Measurements from ENCODE around the gene TRAF6. TPM values are rescaled to one million over a fixed set of nuclear protein-coding genes. Genes with fewer than 3 reads are reported as not detected.

Gene TRAF6
- total and polyA plus RNA-seq, 2 experiments from 2014 or later, result 9.5 to 12.7 TPM

- no peaks in the 10 kb centered on the region for H3K79me2 ChIP-seq
- no peaks in the 10 kb centered on the region for H3K9me3 ChIP-seq (ENCODE audit: low read depth)
- no peaks in the 10 kb centered on the region for H3K36me3 ChIP-seq (replicated peaks; ENCODE audit: insufficient read depth, low read depth)
- H3K4me2 ChIP-seq, result no peak overlapping the region
- H3K27me3 ChIP-seq, result no peaks in the 10 kb centered on the region
- H4K20me1 ChIP-seq (ENCODE audit: insufficient read depth, poor library complexity, severe bottlenecking), result no peaks in the 10 kb centered on the region
- no peak overlapping the region for H3K4me3 ChIP-seq
- WGBS (ENCODE audit: low lambda C conversion rate, missing lambda C conversion rate), result 42% methylated on average over 3 of the region's 3 CpGs
- TF ChIP-seq EZH2phosphoT487 (IDR thresholded peaks at IDR 0.05; ENCODE audit: low read depth, severe bottlenecking, unreplicated experiment) (no peak), EZH2 (IDR thresholded peaks at IDR 0.05; ENCODE audit: borderline replicate concordance) (no peak), CTCF (IDR thresholded peaks at IDR 0.05; ENCODE audit: poor library complexity) (no peak)
- DNase-seq (ENCODE audit: low spot score), result no peak
- H3K27ac ChIP-seq, result no peak overlapping the region
- no peak overlapping the region for H2AFZ ChIP-seq
- H3K9me2 ChIP-seq (replicated peaks; ENCODE audit: insufficient read depth), result no peaks in the 10 kb centered on the region
- no peaks in the 10 kb centered on the region for H3K4me1 ChIP-seq (ENCODE audit: insufficient read depth)
Observed at GRCh38 chr11:36463781-36464180, 46.3 kb downstream of the TRAF6 start.

GRCh38 chr11:36462321-36462720 lies 47.8 kb downstream of the TRAF6 start:
- Histone ChIP-seq H3K27me3 (no peaks in the 10 kb centered on the region), H4K20me1 (ENCODE audit: insufficient read depth, poor library complexity, severe bottlenecking) (no peaks in the 10 kb centered on the region), H3K27ac (no peak overlapping the region), H3K4me3 (no peak overlapping the region), H3K79me2 (no peaks in the 10 kb centered on the region), H3K9me3 (ENCODE audit: low read depth) (no peaks in the 10 kb centered on the region), H3K36me3 (replicated peaks; ENCODE audit: insufficient read depth, low read depth) (no peaks in the 10 kb centered on the region), H3K4me2 (no peak overlapping the region), H3K4me1 (ENCODE audit: insufficient read depth) (no peaks in the 10 kb centered on the region), H3K9me2 (replicated peaks; ENCODE audit: insufficient read depth) (no peaks in the 10 kb centered on the region), H2AFZ (no peak overlapping the region)
- TF ChIP-seq EZH2 (IDR thresholded peaks at IDR 0.05; ENCODE audit: borderline replicate concordance) (no peak), CTCF (IDR thresholded peaks at IDR 0.05; ENCODE audit: poor library complexity) (no peak), EZH2phosphoT487 (IDR thresholded peaks at IDR 0.05; ENCODE audit: low read depth, severe bottlenecking, unreplicated experiment) (no peak)
- DNase-seq (ENCODE audit: low spot score), result no peak
- 95% methylated on average over 15 of the region's 15 CpGs for WGBS (ENCODE audit: low lambda C conversion rate, missing lambda C conversion rate)

GRCh38 chr11:36460220-36460619 lies 49.9 kb downstream of the TRAF6 start:
- TF ChIP-seq EZH2 (IDR thresholded peaks at IDR 0.05; ENCODE audit: borderline replicate concordance) (no peak), EZH2phosphoT487 (IDR thresholded peaks at IDR 0.05; ENCODE audit: low read depth, severe bottlenecking, unreplicated experiment) (no peak), CTCF (IDR thresholded peaks at IDR 0.05; ENCODE audit: poor library complexity) (no peak)
- no peaks in the 10 kb centered on the region for H3K79me2 ChIP-seq
- no peaks in the 10 kb centered on the region for H3K9me2 ChIP-seq (replicated peaks; ENCODE audit: insufficient read depth)
- no peaks in the 10 kb centered on the region for H3K27me3 ChIP-seq
- no peak for DNase-seq (ENCODE audit: low spot score)
- H3K9me3 ChIP-seq (ENCODE audit: low read depth), result no peaks in the 10 kb centered on the region
- H4K20me1 ChIP-seq (ENCODE audit: insufficient read depth, poor library complexity, severe bottlenecking), result no peaks in the 10 kb centered on the region
- H3K36me3 ChIP-seq (replicated peaks; ENCODE audit: insufficient read depth, low read depth), result no peaks in the 10 kb centered on the region
- H3K4me1 ChIP-seq (ENCODE audit: insufficient read depth), result peaks cover 13% of the 10 kb centered on the region
- H3K4me2 ChIP-seq, result no peak overlapping the region
- WGBS (ENCODE audit: low lambda C conversion rate, missing lambda C conversion rate), result 77% methylated on average over 10 of the region's 10 CpGs
- no peak overlapping the region for H2AFZ ChIP-seq
- H3K4me3 ChIP-seq, result no peak overlapping the region
- no peak overlapping the region for H3K27ac ChIP-seq

GRCh38 chr11:36459046-36459445 lies 51.0 kb downstream of the TRAF6 start:
- no peak overlapping the region for H3K27ac ChIP-seq
- no peaks in the 10 kb centered on the region for H3K27me3 ChIP-seq
- no peaks in the 10 kb centered on the region for H3K79me2 ChIP-seq
- H3K4me2 ChIP-seq, result no peak overlapping the region
- WGBS (ENCODE audit: low lambda C conversion rate, missing lambda C conversion rate), result 89% methylated on average over 7 of the region's 7 CpGs
- no peak overlapping the region for H2AFZ ChIP-seq
- TF ChIP-seq CTCF (IDR thresholded peaks at IDR 0.05; ENCODE audit: poor library complexity) (no peak), EZH2 (IDR thresholded peaks at IDR 0.05; ENCODE audit: borderline replicate concordance) (no peak), EZH2phosphoT487 (IDR thresholded peaks at IDR 0.05; ENCODE audit: low read depth, severe bottlenecking, unreplicated experiment) (no peak)
- H4K20me1 ChIP-seq (ENCODE audit: insufficient read depth, poor library complexity, severe bottlenecking), result no peaks in the 10 kb centered on the region
- H3K4me1 ChIP-seq (ENCODE audit: insufficient read depth), result peaks cover 20% of the 10 kb centered on the region
- no peak overlapping the region for H3K4me3 ChIP-seq
- no peaks in the 10 kb centered on the region for H3K36me3 ChIP-seq (replicated peaks; ENCODE audit: insufficient read depth, low read depth)
- DNase-seq (ENCODE audit: low spot score), result no peak
- H3K9me3 ChIP-seq (ENCODE audit: low read depth), result no peaks in the 10 kb centered on the region
- no peaks in the 10 kb centered on the region for H3K9me2 ChIP-seq (replicated peaks; ENCODE audit: insufficient read depth)

Data from hepatocyte (in vitro differentiated cells).